Activated CD4-positive, CD25-positive, alpha-beta regulatory T cell treated with anti-CD3 and anti-CD28 coated beads, Interleukin-2, amount 50 U/mL, for 24 hours (primary cell): ENCODE data around the gene ZBTB20.

Source experiments
- ATAC-seq, 2 donors: fragments of 150-1000 bp; cut with Tn5 transposase; one replicate each; pipeline ENCODE4 v1.10.0; 2021; ENCODE audit warnings: mild to moderate bottlenecking in 1 of 2, moderate library complexity in 1 of 2

Gene ZBTB20

GRCh38 chr3:114355653-114356052 lies 791.4 kb downstream of the ZBTB20 start:
- ATAC-seq: no peak

GRCh38 chr3:114351822-114352145 lies 795.3 kb downstream of the ZBTB20 start:
- ATAC-seq: no peak

- ATAC-seq: no peak
These were observed 795.8 kb downstream of the ZBTB20 start for GRCh38 chr3:114351123-114351821.

GRCh38 chr3:114350690-114351089 lies 796.4 kb downstream of the ZBTB20 start:
- ATAC-seq: no peak

GRCh38 chr3:114350271-114350670 lies 796.8 kb downstream of the ZBTB20 start:
- no peak for ATAC-seq

- peak; percentile 68 to 71 for ATAC-seq
These were observed 802.6 kb downstream of the ZBTB20 start for GRCh38 chr3:114344492-114344891.

- ATAC-seq: peak; percentile 33 to 48
These were observed 808.3 kb downstream of the ZBTB20 start for GRCh38 chr3:114338651-114339357.

GRCh38 chr3:114336857-114337256 lies 810.2 kb downstream of the ZBTB20 start:
- ATAC-seq: no peak

GRCh38 chr3:114336122-114336697 lies 810.9 kb downstream of the ZBTB20 start:
- ATAC-seq: no peak

- ATAC-seq: no peak
These were observed 813.2 kb downstream of the ZBTB20 start for GRCh38 chr3:114333923-114334240.

GRCh38 chr3:114333180-114333922 lies 813.7 kb downstream of the ZBTB20 start:
- peak in 1 of 2 donors; percentile 10 for ATAC-seq

GRCh38 chr3:114332342-114333179 lies 814.5 kb downstream of the ZBTB20 start:
- peak; percentile 47 to 52 for ATAC-seq

- peak; percentile 50 to 54 for ATAC-seq
These were observed 815.4 kb downstream of the ZBTB20 start for GRCh38 chr3:114331710-114332109.

- ATAC-seq: no peak
These were observed 816.1 kb downstream of the ZBTB20 start for GRCh38 chr3:114331007-114331406.

- peak in 1 of 2 donors; percentile 11 for ATAC-seq
These were observed 817.3 kb downstream of the ZBTB20 start for GRCh38 chr3:114329823-114330222.

- peak; percentile 25 to 27 for ATAC-seq
These were observed 818.7 kb downstream of the ZBTB20 start for GRCh38 chr3:114328345-114328744.

GRCh38 chr3:114327665-114328064 lies 819.4 kb downstream of the ZBTB20 start:
- ATAC-seq: peak; percentile 9 to 12

GRCh38 chr3:114323546-114324254 lies 823.4 kb downstream of the ZBTB20 start:
- ATAC-seq: peak; percentile 62 to 70

- no peak for ATAC-seq
These were observed 826.8 kb downstream of the ZBTB20 start for GRCh38 chr3:114320246-114320645.

GRCh38 chr3:114319453-114319852 lies 827.6 kb downstream of the ZBTB20 start:
- no peak for ATAC-seq

- ATAC-seq: peak; percentile 38 to 44
These were observed 828.8 kb downstream of the ZBTB20 start for GRCh38 chr3:114318295-114318694.

- no peak for ATAC-seq
These were observed 832.8 kb downstream of the ZBTB20 start for GRCh38 chr3:114314282-114314681.
